Neural cell (in vitro differentiated cells): ENCODE measurements around the gene FBRS. TPM values are rescaled to one million over a fixed set of nuclear protein-coding genes. Genes with fewer than 3 reads are reported as not detected.

ENCODE experiments used
- H2AFZ ChIP-seq: fragments of 200-600, 300-800 bp; sonication (generic), shearing (Covaris generic); 2 replicates; pipeline ENCODE4 v1.6.0; 2014; ENCODE audit warnings: low read depth, mild to moderate bottlenecking, antibody characterized with exemption, low read length, moderate library complexity
- H3F3A ChIP-seq: fragments of 200-600 bp; shearing (Covaris generic); 2 replicates; pipeline ENCODE4 v1.6.1; 2016; ENCODE audit warnings: mild to moderate bottlenecking, moderate library complexity, mixed read lengths, antibody characterized with exemption, low read length; ENCODE audit not compliant: insufficient read depth, poor library complexity, severe bottlenecking
- H3K27ac ChIP-seq: fragments of 200-600, 300-800 bp; sonication (generic), shearing (Covaris generic); 2 replicates; pipeline ENCODE4 v1.5.1; 2014; ENCODE audit warnings: mild to moderate bottlenecking, low read length, moderate library complexity
- H3K27me3 ChIP-seq: fragments of 300-800, 200-600 bp; sonication (generic), shearing (Covaris generic); 2 replicates; pipeline ENCODE4 v1.6.0; 2014; ENCODE audit warnings: mild to moderate bottlenecking, low read depth, low read length, moderate library complexity; ENCODE audit not compliant: insufficient read depth
- H3K36me3 ChIP-seq: fragments of 300-800, 200-600 bp; sonication (generic), shearing (Covaris generic); 2 replicates; pipeline ENCODE4 v1.5.1; 2014; ENCODE audit warnings: mild to moderate bottlenecking, antibody characterized with exemption, low read length, moderate library complexity; ENCODE audit not compliant: insufficient read depth
- H3K4me2 ChIP-seq: fragments of 300-800, 200-600 bp; sonication (generic), shearing (Covaris generic); 2 replicates; pipeline ENCODE4 v1.6.0; 2014; ENCODE audit warnings: mild to moderate bottlenecking, low read length
- H3K4me3 ChIP-seq: fragments of 300-800, 200-600 bp; sonication (generic), shearing (Covaris generic); 2 replicates; pipeline ENCODE4 v1.5.1; 2014; ENCODE audit warnings: mild to moderate bottlenecking, low read length, moderate library complexity
- H3K79me2 ChIP-seq: fragments of 200-600 bp; shearing (Covaris generic); replicated peaks from 2 replicates; pipeline ENCODE4 v1.6.0; 2014; ENCODE audit warnings: mild to moderate bottlenecking, low read length, moderate library complexity; ENCODE audit not compliant: insufficient read depth
- H3K9ac ChIP-seq: fragments of 300-800, 200-600 bp; sonication (generic), shearing (Covaris generic); 2 replicates; pipeline ENCODE4 v1.6.1; 2016; ENCODE audit warnings: mild to moderate bottlenecking, low read length, mixed read lengths
- H3K9me2 ChIP-seq: fragments of 200-600 bp; shearing (Covaris generic); 2 replicates; pipeline ENCODE4 v1.6.1; 2016; ENCODE audit warnings: mild to moderate bottlenecking, low read length, mixed read lengths; ENCODE audit not compliant: insufficient read depth
- H3K9me3 ChIP-seq: fragments of 200-600, 300-800 bp; sonication (generic), shearing (Covaris generic); 2 replicates; pipeline ENCODE4 v1.6.1; 2016; ENCODE audit warnings: mild to moderate bottlenecking, mixed run types, low read length, moderate library complexity, mixed read lengths
- H4K20me1 ChIP-seq: fragments of 200-600 bp; shearing (Covaris generic); 2 replicates; pipeline ENCODE4 v1.6.1; 2016; ENCODE audit warnings: mild to moderate bottlenecking, mixed run types; ENCODE audit not compliant: insufficient read depth
- EP300 ChIP-seq: fragments of 450-650 bp; conservative IDR thresholded peaks from 2 replicates; pipeline ENCODE4 v1.6.1; 2014; ENCODE audit warnings: antibody characterized with exemption, mild to moderate bottlenecking, moderate library complexity; ENCODE audit not compliant: poor library complexity, severe bottlenecking
- EZH2 ChIP-seq: fragments of 200-600, 300-800 bp; shearing (Covaris generic), sonication (generic); IDR thresholded peaks from 2 replicates; pipeline ENCODE4 v1.6.1; 2014; ENCODE audit warnings: antibody characterized with exemption, low read length, borderline replicate concordance, mild to moderate bottlenecking; ENCODE audit not compliant: insufficient read depth, poor library complexity, severe bottlenecking
- MXI1 ChIP-seq: fragments of 450-650 bp; conservative IDR thresholded peaks from 2 replicates; pipeline ENCODE4 v1.6.1; 2014; ENCODE audit warnings: antibody characterized with exemption, mild to moderate bottlenecking; ENCODE audit not compliant: poor library complexity, severe bottlenecking
- POLR2AphosphoS5 ChIP-seq: IDR thresholded peaks from 2 replicates; pipeline ENCODE4 v1.6.1; 2012
- RAD21 ChIP-seq: fragments of 450-650 bp; conservative IDR thresholded peaks from 2 replicates; pipeline ENCODE4 v1.6.1; 2014; ENCODE audit warnings: antibody characterized with exemption, mild to moderate bottlenecking, moderate library complexity
- REST ChIP-seq: IDR thresholded peaks from 2 replicates; pipeline ENCODE4 v1.6.1; 2012; ENCODE audit warnings: borderline replicate concordance
- SMC3 ChIP-seq: fragments of 450-650 bp; conservative IDR thresholded peaks from 2 replicates; pipeline ENCODE4 v1.6.1; 2014; ENCODE audit warnings: antibody characterized with exemption, mild to moderate bottlenecking, moderate library complexity; ENCODE audit not compliant: poor library complexity
- TAF1 ChIP-seq: IDR thresholded peaks from 2 replicates; pipeline ENCODE4 v1.6.1; 2012; ENCODE audit warnings: low read depth
- polyA plus RNA-seq: library from polyadenylated mRNA; depleted of rRNA; stranded (reverse); fragments of >200 nt; gene quantifications from 2 replicates; pipeline ENCODE4 v1.2.3, GENCODE V29; 2014
- TF ChIP-seq, protein P1 (sequence below): fragments of 450-650 bp; IDR thresholded peaks from 2 replicates; pipeline ENCODE4 v1.5.1; 2014; ENCODE audit warnings: antibody characterized with exemption, mild to moderate bottlenecking, moderate library complexity; ENCODE audit not compliant: poor library complexity, severe bottlenecking

The FBRS gene
- polyA plus RNA-seq, 1 donor from 2014 or later: 24.2 TPM

DNA sequence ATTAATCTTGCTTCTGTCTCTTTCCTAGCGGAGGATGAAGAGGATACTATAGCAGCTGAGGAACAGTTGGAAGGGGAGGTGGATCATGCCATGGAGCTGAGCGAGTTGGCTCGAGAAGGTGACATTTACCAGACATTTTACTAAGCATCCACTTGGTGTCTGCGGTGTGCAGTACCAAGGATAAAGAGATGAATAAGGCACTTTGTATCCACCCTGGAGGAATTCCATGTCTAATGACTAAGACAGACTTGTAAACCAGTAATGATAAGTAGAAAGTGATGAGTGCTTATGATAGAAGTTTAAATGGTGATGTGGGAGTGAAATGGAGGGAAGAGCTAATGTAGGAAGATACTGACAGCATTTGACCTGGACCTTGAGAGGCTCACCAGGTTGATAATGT is 52.7 kb downstream of the FBRS start:
- no peaks in the 10 kb centered on the region for H3F3A ChIP-seq
- H3K9me2 ChIP-seq: no peaks in the 10 kb centered on the region
- H3K36me3 ChIP-seq: peaks cover 10% of the 10 kb centered on the region
- no peaks in the 10 kb centered on the region for H3K9me3 ChIP-seq
- TF ChIP-seq RAD21 (no peak), EZH2 (no peak), REST (no peak), MXI1 (no peak), EP300 (no peak)
- H3K4me2 ChIP-seq: no peak overlapping the region
- no peak overlapping the region for H3K4me3 ChIP-seq
- H3K79me2 ChIP-seq: no peaks in the 10 kb centered on the region
- no peaks in the 10 kb centered on the region for H4K20me1 ChIP-seq
- no peaks in the 10 kb centered on the region for H3K27me3 ChIP-seq
- no peak overlapping the region for H3K9ac ChIP-seq
- H3K27ac ChIP-seq: no peak overlapping the region
- H2AFZ ChIP-seq: no peak overlapping the region

GRCh38 chr16:30711712-30712111 is 53.5 kb downstream of the FBRS start:
- no peaks in the 10 kb centered on the region for H4K20me1 ChIP-seq
- H3K27me3 ChIP-seq: no peaks in the 10 kb centered on the region
- H3K79me2 ChIP-seq: no peaks in the 10 kb centered on the region
- no peaks in the 10 kb centered on the region for H3K9me2 ChIP-seq
- no peaks in the 10 kb centered on the region for H3K9me3 ChIP-seq
- no peak overlapping the region for H2AFZ ChIP-seq
- no peak overlapping the region for H3K4me3 ChIP-seq
- H3K4me2 ChIP-seq: no peak overlapping the region
- H3K27ac ChIP-seq: no peak overlapping the region
- peaks cover 11% of the 10 kb centered on the region for H3K36me3 ChIP-seq
- H3F3A ChIP-seq: no peaks in the 10 kb centered on the region
- H3K9ac ChIP-seq: no peak overlapping the region
- TF ChIP-seq EZH2: no peak

DNA sequence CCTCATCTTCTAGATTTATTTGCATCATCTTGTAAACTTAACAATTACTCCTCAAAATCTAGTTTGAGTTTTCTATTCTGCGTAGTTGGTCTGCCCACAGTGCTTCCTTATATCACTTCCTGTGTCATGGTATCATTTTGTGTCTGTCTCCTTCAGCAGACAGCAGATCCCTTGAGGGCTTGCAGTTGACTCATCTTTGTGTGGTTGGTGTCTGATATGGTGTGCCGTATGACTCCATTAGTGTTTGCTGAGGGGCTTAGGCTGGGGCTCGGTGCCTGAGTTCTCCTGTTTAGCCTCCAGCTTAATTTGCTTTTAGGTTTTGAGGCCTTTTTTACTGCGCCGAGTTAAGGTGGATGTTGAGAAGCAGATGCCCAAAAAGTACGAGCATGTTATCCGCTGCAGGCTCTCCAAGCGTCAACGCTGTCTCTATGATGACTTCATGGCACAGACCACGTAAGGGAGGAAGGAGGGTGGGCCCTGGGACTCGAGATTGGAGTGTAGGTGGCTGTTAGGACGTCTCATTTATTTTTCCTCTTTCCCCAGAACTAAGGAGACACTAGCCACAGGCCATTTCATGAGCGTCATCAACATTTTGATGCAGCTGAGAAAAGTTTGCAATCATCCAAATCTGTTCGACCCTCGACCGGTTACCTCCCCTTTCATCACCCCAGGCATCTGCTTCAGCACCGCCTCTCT is 57.7 kb downstream of the FBRS start:
- Histone ChIP-seq H3K9ac (no peak overlapping the region), H3K4me3 (no peak overlapping the region), H3K9me3 (no peaks in the 10 kb centered on the region), H3K4me2 (no peak overlapping the region), H4K20me1 (no peaks in the 10 kb centered on the region), H3K79me2 (no peaks in the 10 kb centered on the region), H3K9me2 (no peaks in the 10 kb centered on the region), H3F3A (no peaks in the 10 kb centered on the region), H3K36me3 (peaks cover 5% of the 10 kb centered on the region), H2AFZ (no peak overlapping the region), H3K27ac (no peak overlapping the region), H3K27me3 (no peaks in the 10 kb centered on the region)
- TF ChIP-seq TAF1 (no peak), EZH2 (no peak), POLR2AphosphoS5 (no peak), RAD21 (no peak), EP300 (no peak), MXI1 (no peak), SMC3 (no peak), REST (no peak)
- TF ChIP-seq, protein P1, sequence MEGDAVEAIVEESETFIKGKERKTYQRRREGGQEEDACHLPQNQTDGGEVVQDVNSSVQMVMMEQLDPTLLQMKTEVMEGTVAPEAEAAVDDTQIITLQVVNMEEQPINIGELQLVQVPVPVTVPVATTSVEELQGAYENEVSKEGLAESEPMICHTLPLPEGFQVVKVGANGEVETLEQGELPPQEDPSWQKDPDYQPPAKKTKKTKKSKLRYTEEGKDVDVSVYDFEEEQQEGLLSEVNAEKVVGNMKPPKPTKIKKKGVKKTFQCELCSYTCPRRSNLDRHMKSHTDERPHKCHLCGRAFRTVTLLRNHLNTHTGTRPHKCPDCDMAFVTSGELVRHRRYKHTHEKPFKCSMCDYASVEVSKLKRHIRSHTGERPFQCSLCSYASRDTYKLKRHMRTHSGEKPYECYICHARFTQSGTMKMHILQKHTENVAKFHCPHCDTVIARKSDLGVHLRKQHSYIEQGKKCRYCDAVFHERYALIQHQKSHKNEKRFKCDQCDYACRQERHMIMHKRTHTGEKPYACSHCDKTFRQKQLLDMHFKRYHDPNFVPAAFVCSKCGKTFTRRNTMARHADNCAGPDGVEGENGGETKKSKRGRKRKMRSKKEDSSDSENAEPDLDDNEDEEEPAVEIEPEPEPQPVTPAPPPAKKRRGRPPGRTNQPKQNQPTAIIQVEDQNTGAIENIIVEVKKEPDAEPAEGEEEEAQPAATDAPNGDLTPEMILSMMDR: no peak
